Activated T-cell treated with anti-CD3 and anti-CD28 coated beads, Interleukin-2, amount 50 U/mL, for 4 hours (primary cell): ENCODE results near the gene ADORA2B. TPM values are rescaled to one million over a fixed set of nuclear protein-coding genes. Genes with fewer than 3 reads are reported as not detected.

Experiments
- ATAC-seq, 2 donors: fragments of 200-7000 bp; cut with Tn5 transposase; one replicate each; pipeline ENCODE4 v1.10.0; 2021
- DNase-seq: peaks from one replicate; pipeline ENCODE4 v3.0.0-alpha.2; 2020
- H3K27me3 Mint-ChIP-seq: one replicate; pipeline ENCODE4 v1.8.0; 2021; ENCODE audit warnings: low read depth, mixed read lengths
- H3K36me3 Mint-ChIP-seq: one replicate; pipeline ENCODE4 v1.8.0; 2022; ENCODE audit warnings: mixed read lengths; ENCODE audit not compliant: insufficient read depth
- H3K4me1 Mint-ChIP-seq: one replicate; pipeline ENCODE4 v1.8.0; 2021; ENCODE audit warnings: low read depth, mixed read lengths
- H3K4me3 Mint-ChIP-seq: one replicate; pipeline ENCODE4 v1.8.0; 2021; ENCODE audit warnings: mild to moderate bottlenecking, moderate library complexity, mixed read lengths
- H3K9me3 Mint-ChIP-seq: one replicate; pipeline ENCODE4 v1.8.0; 2021; ENCODE audit warnings: mixed read lengths
- total RNA-seq, 3 donors: library from RNA; stranded (reverse); gene quantifications; one replicate each; pipeline ENCODE4 v1.2.1, GENCODE V29; 2021

ADORA2B gene
- total RNA-seq, 3 donors from 2014 or later, result 0.32 to 1.2 (median 1.1) TPM

DNA sequence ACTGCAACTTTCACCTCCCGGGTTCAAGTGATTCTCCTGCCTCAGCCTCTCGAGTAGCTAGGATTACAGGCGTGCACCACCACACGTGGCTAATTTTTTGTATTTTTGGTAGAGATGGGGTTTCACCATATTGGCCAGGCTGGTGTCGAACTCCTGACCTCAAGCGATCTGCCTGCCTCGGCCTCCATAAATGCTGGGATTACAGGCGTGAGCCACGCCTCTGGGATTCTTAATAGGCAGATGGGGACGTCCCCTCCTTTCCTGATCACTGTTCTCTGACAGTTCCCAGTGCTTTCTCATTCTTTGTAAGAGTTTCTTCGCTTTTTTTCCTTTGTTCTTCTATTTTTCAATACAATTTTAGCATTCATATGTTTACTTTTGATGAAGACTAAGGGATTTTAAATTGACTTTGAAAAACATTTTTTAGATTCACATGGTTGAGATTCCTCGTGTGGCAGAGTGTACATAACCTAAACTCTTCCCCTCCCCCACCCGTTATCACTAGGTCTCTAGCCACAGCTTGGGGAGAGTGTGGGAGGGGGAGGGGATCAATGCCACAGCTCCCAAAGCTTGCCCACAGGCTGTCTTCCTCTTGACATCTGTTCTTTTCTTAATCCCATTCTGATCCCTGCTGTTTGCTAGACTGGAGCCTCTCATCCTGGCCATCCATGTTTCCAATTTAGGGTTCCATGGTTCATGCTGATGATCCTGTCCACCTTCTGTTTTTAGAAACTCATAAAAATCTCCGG is 11.0 kb downstream of the ADORA2B start:
- DNase-seq (no peak), ATAC-seq (no peak)
- H3K27me3 Mint-ChIP-seq, result peaks cover 11% of the 10 kb centered on the region
- no peak overlapping the region for H3K4me3 Mint-ChIP-seq
- peaks cover 30% of the 10 kb centered on the region for H3K4me1 Mint-ChIP-seq
- no peaks in the 10 kb centered on the region for H3K9me3 Mint-ChIP-seq
- H3K36me3 Mint-ChIP-seq, result no peaks in the 10 kb centered on the region

DNA sequence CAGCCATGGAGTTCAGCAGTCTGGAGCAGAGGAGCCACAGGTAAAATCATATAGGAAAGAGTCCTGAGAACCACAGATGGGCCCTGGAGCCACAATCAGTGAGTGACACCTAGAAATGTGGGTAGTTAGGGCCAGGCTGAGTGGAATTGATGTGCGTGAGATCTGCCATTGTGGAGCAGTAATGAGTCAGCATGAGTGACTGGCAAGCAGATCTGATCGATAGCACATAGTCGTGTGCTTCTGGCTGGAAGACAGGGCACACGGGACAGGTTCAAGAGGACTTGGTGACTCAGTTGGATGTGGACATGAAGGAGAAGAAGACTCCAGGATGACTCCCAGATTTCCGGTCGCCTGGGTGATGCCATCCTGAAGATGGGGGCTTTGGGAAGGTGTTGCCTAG is 12.3 kb downstream of the ADORA2B start:
- H3K4me1 Mint-ChIP-seq, result peaks cover 30% of the 10 kb centered on the region
- ATAC-seq (peak; percentile 35 to 60), DNase-seq (no peak)
- no peak overlapping the region for H3K4me3 Mint-ChIP-seq
- no peaks in the 10 kb centered on the region for H3K36me3 Mint-ChIP-seq
- H3K27me3 Mint-ChIP-seq, result peaks cover 11% of the 10 kb centered on the region
- no peaks in the 10 kb centered on the region for H3K9me3 Mint-ChIP-seq

DNA sequence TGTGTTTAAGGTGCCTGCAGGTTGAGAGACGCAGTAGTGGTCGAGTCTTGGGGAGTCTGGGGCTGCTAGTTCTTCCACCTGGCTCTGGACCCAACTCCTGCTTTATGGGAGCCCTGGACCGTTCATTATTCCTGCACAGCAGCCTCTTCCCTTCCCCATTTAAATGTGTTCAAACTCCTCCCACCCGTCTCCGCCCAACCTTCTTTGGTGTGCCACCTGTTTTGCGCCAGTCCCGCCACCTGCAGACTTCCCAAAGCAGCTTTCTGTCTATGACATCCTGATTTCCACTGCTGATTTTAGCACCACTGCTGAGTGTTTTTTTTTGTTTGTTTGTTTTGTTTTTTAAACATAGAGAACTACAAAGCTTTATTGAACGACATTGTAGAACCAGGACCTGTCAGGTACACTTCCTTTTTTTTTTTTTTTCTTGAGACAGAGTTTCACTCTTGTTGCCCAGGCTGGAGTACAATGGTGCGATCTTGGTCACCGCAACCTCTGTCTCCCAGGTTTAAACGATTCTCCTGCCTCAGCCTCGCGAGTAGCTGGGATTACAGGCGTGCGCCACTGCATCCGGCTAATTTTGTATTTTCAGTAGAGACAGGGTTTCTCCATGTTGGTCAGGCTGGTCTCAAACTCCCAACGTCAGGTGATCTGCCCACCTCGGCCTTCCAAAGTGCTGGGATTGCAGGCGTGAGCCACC is 12.8 kb downstream of the ADORA2B start:
- H3K4me1 Mint-ChIP-seq, result peaks cover 30% of the 10 kb centered on the region
- no peaks in the 10 kb centered on the region for H3K9me3 Mint-ChIP-seq
- no peak overlapping the region for H3K4me3 Mint-ChIP-seq
- DNase-seq, result no peak
- H3K36me3 Mint-ChIP-seq, result no peaks in the 10 kb centered on the region
- no peak for ATAC-seq
- H3K27me3 Mint-ChIP-seq, result peaks cover 11% of the 10 kb centered on the region

- peaks cover 11% of the 10 kb centered on the region for H3K27me3 Mint-ChIP-seq
- no peaks in the 10 kb centered on the region for H3K36me3 Mint-ChIP-seq
- no peaks in the 10 kb centered on the region for H3K9me3 Mint-ChIP-seq
- ATAC-seq (no peak), DNase-seq (no peak)
- peak overlapping the region; percentile 50 for H3K4me3 Mint-ChIP-seq
- H3K4me1 Mint-ChIP-seq, result peaks cover 30% of the 10 kb centered on the region
Measured at GRCh38 chr17:15958484-15958854, 13.5 kb downstream of the ADORA2B start.

DNA sequence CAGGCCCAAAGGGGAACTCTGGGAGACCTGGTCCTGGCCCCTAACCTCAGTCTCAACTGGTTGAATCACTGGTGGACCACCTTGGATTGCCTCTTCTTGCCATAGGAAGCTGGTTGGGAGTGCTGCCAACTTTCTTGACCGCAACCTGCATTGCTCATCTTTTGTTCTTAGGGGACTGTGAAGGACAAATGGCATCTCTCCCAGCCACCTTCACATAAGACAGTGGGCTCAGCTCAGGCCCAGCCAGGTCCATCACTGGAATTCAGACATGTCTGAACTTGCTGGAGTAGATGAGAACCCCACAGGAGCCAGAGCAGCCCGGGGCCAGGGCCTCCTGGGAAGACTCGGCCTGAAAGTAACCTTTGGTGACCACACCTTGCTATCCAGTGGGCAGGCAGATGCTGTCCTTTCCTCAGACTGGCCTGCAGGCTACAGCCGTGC is 18.8 kb downstream of the ADORA2B start:
- no peaks in the 10 kb centered on the region for H3K9me3 Mint-ChIP-seq
- ATAC-seq, result no peak
- peaks cover 5% of the 10 kb centered on the region for H3K27me3 Mint-ChIP-seq
- H3K36me3 Mint-ChIP-seq, result no peaks in the 10 kb centered on the region
- no peak overlapping the region for H3K4me3 Mint-ChIP-seq
- DNase-seq, result no peak
- H3K4me1 Mint-ChIP-seq, result peaks cover 13% of the 10 kb centered on the region

DNA sequence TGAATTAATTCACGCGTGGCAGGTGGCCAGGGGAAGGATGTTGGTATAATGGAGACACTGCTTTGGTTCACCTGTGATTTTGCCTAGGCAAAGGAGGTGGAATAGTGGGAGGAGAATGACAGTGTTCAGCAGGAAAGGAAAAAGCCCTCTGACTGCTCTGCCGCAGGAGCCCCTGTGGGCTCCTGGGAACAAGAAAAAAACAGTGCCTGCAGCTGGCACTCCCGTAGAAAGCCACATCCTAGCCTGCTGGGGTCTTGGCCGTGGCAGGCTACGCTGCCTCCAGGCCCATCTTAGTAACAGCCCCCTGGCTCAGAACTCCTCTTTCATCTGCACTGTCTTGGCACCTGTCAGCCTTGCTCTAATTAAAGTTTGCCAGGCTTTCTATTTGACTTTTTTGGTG is 20.6 kb downstream of the ADORA2B start:
- ATAC-seq (peak in 1 of 2 donors; percentile 38), DNase-seq (no peak)
- peaks cover 9% of the 10 kb centered on the region for H3K27me3 Mint-ChIP-seq
- H3K36me3 Mint-ChIP-seq, result no peaks in the 10 kb centered on the region
- H3K4me1 Mint-ChIP-seq, result peaks cover 1% of the 10 kb centered on the region
- H3K4me3 Mint-ChIP-seq, result no peak overlapping the region
- H3K9me3 Mint-ChIP-seq, result no peaks in the 10 kb centered on the region

GRCh38 chr17:15966183-15966878 is 21.4 kb downstream of the ADORA2B start:
- no peak for ATAC-seq
- Mint-ChIP-seq H3K4me1 (peaks cover 1% of the 10 kb centered on the region), H3K4me3 (no peak overlapping the region), H3K27me3 (peaks cover 9% of the 10 kb centered on the region), H3K36me3 (no peaks in the 10 kb centered on the region), H3K9me3 (no peaks in the 10 kb centered on the region)
- no peak for DNase-seq

DNA sequence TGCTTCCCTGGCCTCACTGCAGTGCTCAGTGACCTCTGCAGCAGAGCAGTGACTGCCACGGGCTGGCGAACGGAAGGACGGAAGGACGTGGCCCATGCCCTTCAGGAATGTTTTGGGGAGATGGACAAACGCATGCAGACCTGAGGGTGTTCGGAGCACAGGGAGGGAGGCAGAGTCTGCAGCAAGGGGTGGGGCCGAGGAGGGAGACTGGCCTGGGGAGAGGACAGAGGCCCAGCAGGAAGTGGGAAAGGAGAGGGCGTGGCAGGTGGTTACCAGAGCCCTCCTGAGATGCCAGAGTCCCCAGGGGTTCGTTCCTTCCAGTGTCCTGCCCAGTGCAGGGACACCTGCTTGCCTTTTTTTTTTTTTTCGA is 21.9 kb downstream of the ADORA2B start:
- no peak for ATAC-seq

DNA sequence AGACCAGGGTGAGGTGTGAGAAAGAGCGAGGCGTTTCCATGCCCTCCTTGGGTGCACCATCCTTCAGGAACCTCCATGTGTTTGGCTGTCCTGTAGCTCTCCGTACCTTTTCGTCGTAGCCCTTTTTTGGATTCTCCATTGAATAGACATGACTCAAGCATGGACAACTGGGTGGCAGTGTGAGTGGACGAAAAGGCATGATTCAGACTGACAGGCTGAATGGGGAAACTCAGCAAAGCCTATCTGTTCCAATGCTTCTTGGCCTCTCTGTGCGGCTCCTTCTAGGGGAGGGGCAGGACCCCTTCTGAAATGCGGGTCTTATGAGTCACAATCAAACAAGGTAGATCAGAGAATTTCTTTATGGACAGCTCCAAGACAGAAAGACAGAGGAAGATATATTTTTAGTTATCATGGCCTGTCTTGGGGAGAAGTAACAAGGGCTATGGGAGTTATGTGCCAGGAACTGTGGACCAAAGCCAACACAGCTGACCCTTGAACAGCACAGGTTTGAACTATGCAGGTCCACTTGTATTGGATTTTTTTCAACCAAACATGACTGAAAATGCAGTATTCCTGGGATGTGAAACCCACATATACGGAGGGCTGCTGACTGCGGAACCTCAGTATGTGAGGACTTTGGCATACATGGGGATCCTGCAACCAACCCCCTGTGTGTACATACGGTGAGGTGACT is 22.9 kb downstream of the ADORA2B start:
- no peaks in the 10 kb centered on the region for H3K36me3 Mint-ChIP-seq
- ATAC-seq (no peak), DNase-seq (no peak)
- H3K4me3 Mint-ChIP-seq, result no peak overlapping the region
- peaks cover 9% of the 10 kb centered on the region for H3K27me3 Mint-ChIP-seq
- H3K4me1 Mint-ChIP-seq, result peaks cover 1% of the 10 kb centered on the region
- H3K9me3 Mint-ChIP-seq, result no peaks in the 10 kb centered on the region

More for the DNA sequence above, 21.9 kb downstream of the ADORA2B start:
- DNase-seq, result no peak
- Mint-ChIP-seq H3K4me1 (peaks cover 1% of the 10 kb centered on the region), H3K36me3 (no peaks in the 10 kb centered on the region), H3K9me3 (no peaks in the 10 kb centered on the region), H3K27me3 (peaks cover 9% of the 10 kb centered on the region), H3K4me3 (no peak overlapping the region)

DNA sequence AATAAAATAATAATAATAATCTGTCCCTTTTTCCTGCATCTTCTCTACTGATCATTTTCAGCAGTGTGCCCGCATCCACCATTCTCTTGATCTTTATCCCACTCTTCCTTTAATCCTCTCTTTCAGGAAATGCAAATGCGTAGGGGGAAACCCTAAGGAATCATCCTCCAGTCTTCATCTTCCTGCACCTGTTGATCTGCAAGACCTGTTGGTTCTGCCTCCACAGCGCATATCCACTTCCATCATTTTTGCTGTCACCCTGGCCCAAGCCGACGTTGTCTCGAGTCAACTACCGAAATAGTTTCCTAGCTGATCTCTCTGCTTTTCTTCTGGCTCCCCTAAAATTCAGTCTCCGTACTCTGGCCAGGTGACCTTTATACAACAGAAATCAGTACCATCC is 24.5 kb downstream of the ADORA2B start:
- ATAC-seq (no peak), DNase-seq (no peak)
- Mint-ChIP-seq H3K4me1 (peaks cover 1% of the 10 kb centered on the region), H3K36me3 (no peaks in the 10 kb centered on the region), H3K27me3 (peaks cover 9% of the 10 kb centered on the region), H3K4me3 (no peak overlapping the region), H3K9me3 (no peaks in the 10 kb centered on the region)

DNA sequence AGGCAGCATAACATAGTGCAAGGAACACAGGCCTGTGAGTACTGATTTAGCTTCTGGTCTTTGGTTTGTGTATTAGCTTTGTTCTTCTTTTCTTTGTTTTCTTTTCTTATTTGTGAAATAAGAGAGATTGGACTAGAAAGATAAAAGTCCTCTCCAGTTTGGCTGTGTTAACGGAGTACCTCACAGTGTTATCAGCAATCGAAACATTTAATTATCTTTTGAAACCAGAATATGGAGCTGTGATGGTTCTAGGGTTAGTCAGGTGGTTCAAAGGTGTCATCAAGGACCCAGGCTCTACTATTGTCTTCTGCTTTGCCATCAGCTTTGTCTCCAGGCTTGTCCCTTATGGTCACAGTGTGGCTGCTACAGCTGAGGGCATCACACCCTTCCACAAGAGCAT is 25.6 kb downstream of the ADORA2B start:
- no peak for ATAC-seq
- peaks cover 2% of the 10 kb centered on the region for H3K36me3 Mint-ChIP-seq
- DNase-seq, result no peak

GRCh38 chr17:15971098-15971678 is 26.3 kb downstream of the ADORA2B start:
- Mint-ChIP-seq H3K27me3 (peaks cover 9% of the 10 kb centered on the region), H3K4me3 (no peak overlapping the region), H3K4me1 (peaks cover 1% of the 10 kb centered on the region), H3K36me3 (peaks cover 2% of the 10 kb centered on the region), H3K9me3 (no peaks in the 10 kb centered on the region)
- DNase-seq, result no peak
- ATAC-seq, result no peak

More for the DNA sequence above, 25.6 kb downstream of the ADORA2B start:
- Mint-ChIP-seq H3K4me3 (no peak overlapping the region), H3K27me3 (peaks cover 9% of the 10 kb centered on the region), H3K9me3 (no peaks in the 10 kb centered on the region), H3K4me1 (peaks cover 1% of the 10 kb centered on the region)

GRCh38 chr17:15971882-15972281 is 27.0 kb downstream of the ADORA2B start:
- H3K4me1 Mint-ChIP-seq, result no peaks in the 10 kb centered on the region
- peaks cover 7% of the 10 kb centered on the region for H3K27me3 Mint-ChIP-seq
- H3K4me3 Mint-ChIP-seq, result no peak overlapping the region
- peaks cover 5% of the 10 kb centered on the region for H3K36me3 Mint-ChIP-seq
- ATAC-seq, result no peak
- no peak for DNase-seq
- no peaks in the 10 kb centered on the region for H3K9me3 Mint-ChIP-seq

GRCh38 chr17:15972497-15972951 is 27.6 kb downstream of the ADORA2B start:
- ATAC-seq (no peak), DNase-seq (no peak)
- H3K4me3 Mint-ChIP-seq, result no peak overlapping the region
- H3K9me3 Mint-ChIP-seq, result no peaks in the 10 kb centered on the region
- peaks cover 10% of the 10 kb centered on the region for H3K36me3 Mint-ChIP-seq
- peaks cover 7% of the 10 kb centered on the region for H3K27me3 Mint-ChIP-seq
- no peaks in the 10 kb centered on the region for H3K4me1 Mint-ChIP-seq
